CD4-positive, alpha-beta T cell (primary cell): ENCODE data around the gene PRKN. TPM values are rescaled to one million over a fixed set of nuclear protein-coding genes. Genes with fewer than 3 reads are reported as not detected.

Experiments used
- ATAC-seq: fragments of 200-7000 bp; cut with Tn5 transposase; one replicate; pipeline ENCODE4 v1.10.0; 2022; ENCODE audit warnings: mild to moderate bottlenecking; ENCODE audit not compliant: poor library complexity
- CTCF ChIA-PET: fragments of 350-600 bp; sonication (Branson Sonifier 250); formaldehyde crosslinking; loops from one replicate; lab custom pipeline; 2021; ENCODE audit warnings: antibody characterized with exemption, inconsistent platforms; lab: Charles Lee
- POLR2A ChIA-PET: fragments of 350-600 bp; sonication (Branson Sonifier 250); formaldehyde crosslinking; loops from one replicate; lab custom pipeline; 2021; ENCODE audit warnings: antibody characterized with exemption, inconsistent platforms; lab: Charles Lee
- DNase-seq, 14 experiments: peaks; one replicate each; pipeline ENCODE4 v3.0.0-alpha.2; 2013 to 2020; ENCODE audit warnings: mixed read lengths in 2 of 14
- H3K27ac ChIP-seq, 2 donors: one replicate each; pipeline versions ENCODE4 v1.5.1 to v1.7.0; 2013; ENCODE audit warnings: low read length in 2 of 2, low read depth in 1 of 2, mild to moderate bottlenecking in 1 of 2
- H3K27me3 ChIP-seq, 2 experiments: 1 replicate in 1 of 2; 2 replicates in 1 of 2; pipeline versions ENCODE4 v1.6.1 to v1.7.0; 2013; ENCODE audit warnings: low read length in 2 of 2, control low read depth in 1 of 2, mild to moderate bottlenecking in 1 of 2, moderate library complexity in 1 of 2; ENCODE audit not compliant: insufficient read depth in 2 of 2, control insufficient read depth in 1 of 2
- H3K36me3 ChIP-seq: one replicate; pipeline ENCODE4 v1.6.1; 2013; ENCODE audit warnings: low read length, control low read depth; ENCODE audit not compliant: insufficient read depth
- H3K4me1 ChIP-seq: one replicate; pipeline ENCODE4 v1.6.1; 2013; ENCODE audit warnings: low read length, control low read depth; ENCODE audit not compliant: insufficient read depth
- H3K4me3 ChIP-seq: one replicate; pipeline ENCODE4 v1.5.1; 2013; ENCODE audit warnings: mild to moderate bottlenecking, low read length, moderate library complexity
- H3K9me3 ChIP-seq, 2 experiments: 1 replicate in 1 of 2; 2 replicates in 1 of 2; pipeline versions ENCODE4 v1.6.1 to v1.7.0; 2013; ENCODE audit warnings: low read length in 2 of 2, mild to moderate bottlenecking in 2 of 2, control low read depth in 1 of 2, moderate library complexity in 1 of 2; ENCODE audit not compliant: control insufficient read depth in 1 of 2, insufficient read depth in 1 of 2
- H3K27ac Mint-ChIP-seq: one replicate; pipeline ENCODE4 v1.8.0; 2020; ENCODE audit warnings: mixed read lengths
- H3K27me3 Mint-ChIP-seq: one replicate; pipeline ENCODE4 v1.8.0; 2021; ENCODE audit warnings: mixed read lengths
- H3K36me3 Mint-ChIP-seq: one replicate; pipeline ENCODE4 v1.8.0; 2021; ENCODE audit warnings: low read depth, mixed read lengths
- H3K4me1 Mint-ChIP-seq: one replicate; pipeline ENCODE4 v1.8.0; 2021; ENCODE audit warnings: low read depth, mixed read lengths
- H3K4me3 Mint-ChIP-seq: one replicate; pipeline ENCODE4 v1.8.0; 2020; ENCODE audit warnings: mild to moderate bottlenecking, mixed read lengths
- H3K9me3 Mint-ChIP-seq: one replicate; pipeline ENCODE4 v1.8.0; 2020; ENCODE audit warnings: mixed read lengths
- CTCF ChIP-seq: fragments of 200-600 bp; IDR thresholded peaks from one replicate; pipeline ENCODE4 v1.8.0; 2022; ENCODE audit warnings: antibody characterized with exemption, mild to moderate bottlenecking
- intact Hi-C, 2 experiments: fragments of 100-400 bp; cut with DNase I in 1 of 2; cut with micrococcal nuclease in 1 of 2; formaldehyde crosslinking; loops; one replicate each; pipeline versions ENCODE4 v1.15.1 to v1.9.0; 2023 to 2025; cut with DNase I, micrococcal nuclease
- total RNA-seq, 174 experiments: library from RNA in 2 of 174; stranded (reverse) in 2 of 174; gene quantifications; one replicate each; pipeline ENCODE4 v1.2.3 and lab custom pipeline; 2021 to 2026

Gene PRKN
- total RNA-seq, 2 experiments from 2014 or later: 5.2 to 5.4 TPM

- H3K4me1 ChIP-seq: no peaks in the 10 kb centered on the region
- H3K9me3 Mint-ChIP-seq: peaks cover 13% of the 10 kb centered on the region
- TF ChIP-seq CTCF: no peak
- no peaks in the 10 kb centered on the region for H3K36me3 Mint-ChIP-seq
- H3K27me3 ChIP-seq: no peaks in the 10 kb centered on the region
- H3K27me3 Mint-ChIP-seq: no peaks in the 10 kb centered on the region
- ATAC-seq (no peak), DNase-seq (no peak)
- H3K4me3 Mint-ChIP-seq: no peak overlapping the region
- no peaks in the 10 kb centered on the region for H3K4me1 Mint-ChIP-seq
- CTCF ChIA-PET: no interaction called here
- no peak overlapping the region for H3K4me3 ChIP-seq
- peaks cover 6 to 21% of the 10 kb centered on the region in 2 experiments for H3K9me3 ChIP-seq
- H3K27ac Mint-ChIP-seq: no peak overlapping the region
- intact Hi-C loops: no loop called here
- no peaks in the 10 kb centered on the region for H3K36me3 ChIP-seq
- no peak overlapping the region for H3K27ac ChIP-seq
- POLR2A ChIA-PET: no interaction called here
Measured at GRCh38 chr6:161984713-161985112, 742.9 kb downstream of the PRKN start.

GRCh38 chr6:161976553-161976952 is 751.0 kb downstream of the PRKN start:
- ChIA-PET POLR2A (interaction anchor here (0.7 kb wide), 1 partner anchor 417 kb away, joined by 4 read pairs; no protein-coding TSS in a partner anchor), CTCF (no interaction called here)
- Histone ChIP-seq H3K36me3 (no peaks in the 10 kb centered on the region), H3K27ac (no peak overlapping the region), H3K27me3 (no peaks in the 10 kb centered on the region), H3K9me3 (peaks cover 0 to 12% of the 10 kb centered on the region in 2 experiments), H3K4me1 (no peaks in the 10 kb centered on the region), H3K4me3 (no peak overlapping the region)
- intact Hi-C loops: no loop called here
- Mint-ChIP-seq H3K27me3 (no peaks in the 10 kb centered on the region), H3K36me3 (peaks cover 29% of the 10 kb centered on the region), H3K4me1 (no peaks in the 10 kb centered on the region), H3K4me3 (no peak overlapping the region), H3K9me3 (peaks cover 13% of the 10 kb centered on the region), H3K27ac (no peak overlapping the region)
- ATAC-seq (no peak), DNase-seq (no peak)
- no peak for TF ChIP-seq CTCF

- Histone ChIP-seq H3K4me1 (no peaks in the 10 kb centered on the region), H3K27me3 (no peaks in the 10 kb centered on the region), H3K27ac (no peak overlapping the region), H3K36me3 (no peaks in the 10 kb centered on the region), H3K9me3 (peaks cover 0 to 6% of the 10 kb centered on the region in 2 experiments), H3K4me3 (no peak overlapping the region)
- H3K36me3 Mint-ChIP-seq: peaks cover 34% of the 10 kb centered on the region
- DNase-seq (no peak), ATAC-seq (no peak)
- no peak overlapping the region for H3K27ac Mint-ChIP-seq
- no peaks in the 10 kb centered on the region for H3K27me3 Mint-ChIP-seq
- no peak overlapping the region for H3K4me3 Mint-ChIP-seq
- ChIA-PET POLR2A (no interaction called here), CTCF (no interaction called here)
- no peak for TF ChIP-seq CTCF
- no peaks in the 10 kb centered on the region for H3K4me1 Mint-ChIP-seq
- peaks cover 4% of the 10 kb centered on the region for H3K9me3 Mint-ChIP-seq
- intact Hi-C loops: no loop called here
Measured at GRCh38 chr6:161973064-161973463, 754.5 kb downstream of the PRKN start.
